Measurements from ENCODE around the gene CWC22. TPM values are rescaled to one million over a fixed set of nuclear protein-coding genes. Genes with fewer than 3 reads are reported as not detected.
A peak's percentile ranks its signal among the peaks of the same experiment; 100 is the strongest.

CWC22 gene
- total and polyA plus RNA-seq, 2 of the 8 experiments (the other 6 are each of a cell fraction or from before 2014, with no cell fraction given): 3.7 to 34.0 TPM

GRCh38 chr2:179936654-179937053 is 70.4 kb downstream of the CWC22 start:
- 79% methylated on average over 3 of the region's 3 CpGs; no CpG with 5 or more reads in 1 of the 2 experiments for WGBS, 2 experiments (ENCODE audit: extremely low coverage in 1 of 2, insufficient coverage in 1 of 2, insufficient read length in 1 of 2, insufficient replicate concordance in 2 of 2, low coverage in 1 of 2, low lambda C conversion rate in 2 of 2, missing lambda C conversion rate in 1 of 2)
- no peak overlapping the region for H2BK20ac ChIP-seq (ENCODE audit: low read length)
- no peak overlapping the region for H3K4me2 ChIP-seq (ENCODE audit: insufficient read depth in 1 of 2, low read depth in 2 of 2, low read length in 2 of 2)
- H3K27me3 ChIP-seq (replicated peaks in 1 of 4; ENCODE audit: control insufficient read depth in 3 of 4, extremely low read depth in 1 of 4, insufficient read depth in 3 of 4, low read length in 3 of 4): peaks cover 0 to 1% (median 0%) of the 10 kb centered on the region in 4 experiments; a peak in 1 of 7 replicates
- no peaks in the 10 kb centered on the region for H3K36me3 ChIP-seq (ENCODE audit: control insufficient read depth in 2 of 4, insufficient read depth in 4 of 4, low read length in 3 of 4)
- H2AFZ ChIP-seq (ENCODE audit: low read length): no peak overlapping the region
- H3K23me2 ChIP-seq (ENCODE audit: low read depth, low read length): no peaks in the 10 kb centered on the region
- H2BK15ac ChIP-seq (ENCODE audit: low read length): no peak overlapping the region
- H3K14ac ChIP-seq (ENCODE audit: insufficient read length): no peak overlapping the region
- H4K5ac ChIP-seq (ENCODE audit: insufficient read length, low read depth, low read length): no peak overlapping the region
- no peak overlapping the region for H4K91ac ChIP-seq (replicated peaks; ENCODE audit: insufficient read length, low read length)
- H3K4ac ChIP-seq (replicated peaks; ENCODE audit: insufficient read length, low read depth, low read length): no peak overlapping the region
- H3K23ac ChIP-seq (ENCODE audit: insufficient read length): no peak overlapping the region
- H3K4me3 ChIP-seq (ENCODE audit: extremely low read depth in 1 of 4, insufficient read depth in 2 of 4, low read depth in 3 of 4, low read length in 4 of 4): no peak overlapping the region
- H3K79me2 ChIP-seq (ENCODE audit: control insufficient read depth in 1 of 2, insufficient read depth in 2 of 2, low read length in 2 of 2): no peaks in the 10 kb centered on the region
- H2BK120ac ChIP-seq (replicated peaks; ENCODE audit: low read depth, low read length): no peak overlapping the region
- H2BK5ac ChIP-seq (ENCODE audit: low read depth, low read length): no peak overlapping the region
- peak; percentile 23 to 77 for DNase-seq (ENCODE audit: low read depth in 1 of 2, low spot score in 2 of 2)
- peaks cover 0 to 2% (median 0%) of the 10 kb centered on the region in 4 experiments; a peak in 1 of 7 replicates for H3K4me1 ChIP-seq (replicated peaks in 1 of 4; ENCODE audit: control insufficient read depth in 3 of 4, insufficient read depth in 4 of 4, low read length in 3 of 4)
- H2AK5ac ChIP-seq (ENCODE audit: low read depth, low read length): no peak overlapping the region
- no peak overlapping the region for H2BK12ac ChIP-seq (ENCODE audit: low read depth, low read length)
- FAIRE-seq: peak; percentile 57
- no peaks in the 10 kb centered on the region for H3K9me3 ChIP-seq (ENCODE audit: insufficient read depth in 2 of 2, low read depth in 1 of 2, low read length in 1 of 2)
- ChIA-PET CTCF (ENCODE audit: partially characterized antibody) (interaction anchor here (0.6 to 7.0 kb wide), 30 partner anchors 10 to 1286 kb away, joined by 3 to 72 read pairs (median 4); no protein-coding TSS in a partner anchor), POLR2A (ENCODE audit: partially characterized antibody) (no interaction called here)
- no peaks in the 10 kb centered on the region for H3K79me1 ChIP-seq (ENCODE audit: low read depth, low read length)
- no peaks in the 10 kb centered on the region for H4K20me1 ChIP-seq (replicated peaks in 1 of 2; ENCODE audit: control insufficient read depth in 1 of 2, insufficient read depth in 2 of 2, low read length in 2 of 2)
- no peak overlapping the region for H3K9ac ChIP-seq (replicated peaks in 1 of 4; ENCODE audit: extremely low read depth in 1 of 4, low read depth in 3 of 4, low read length in 3 of 4)
- no peak overlapping the region for H4K8ac ChIP-seq (ENCODE audit: extremely low read depth, insufficient read depth, low read length)
- no peak overlapping the region for H3K27ac ChIP-seq (ENCODE audit: low read depth, low read length)
- no peak overlapping the region for H3K18ac ChIP-seq (ENCODE audit: extremely low read depth, low read length)
- H3K56ac ChIP-seq (replicated peaks; ENCODE audit: insufficient read length, low read depth, low read length): no peak overlapping the region
- TF ChIP-seq RBBP5 (IDR thresholded peaks at IDR 0.05; ENCODE audit: borderline replicate concordance, low read depth, low read length) (no peak), SIX5 (IDR thresholded peaks at IDR 0.05; ENCODE audit: low read depth, low read length) (no peak), CHD2 (IDR thresholded peaks at IDR 0.05; ENCODE audit: low read length) (no peak), HDAC6 (IDR thresholded peaks at IDR 0.05; ENCODE audit: low read depth, low read length) (no peak), RFX5 (IDR thresholded peaks at IDR 0.05; ENCODE audit: borderline replicate concordance, low read depth, low read length) (no peak), TAF7 (optimal IDR thresholded peaks at IDR 0.05; ENCODE audit: borderline replicate concordance, low read depth, low read length) (no peak), CTCF (IDR thresholded peaks at IDR 0.05; ENCODE audit: control extremely low read depth in 1 of 3, insufficient read depth in 1 of 3, low read depth in 1 of 3, low read length in 3 of 3) (peak; percentile 42 to 62 (median 60)), SIRT6 (IDR thresholded peaks at IDR 0.05; ENCODE audit: low read length) (no peak), E2F6 (IDR thresholded peaks at IDR 0.05) (no peak)

Data from H1 (cell line).